Mucosa of descending colon (tissue), 3 donors: Measurements from ENCODE around the gene PRR23C. TPM values are rescaled to one million over a fixed set of nuclear protein-coding genes. Genes with fewer than 3 reads are reported as not detected.

Experiments used
- ATAC-seq: fragments of 200-7000 bp; cut with Tn5 transposase; one replicate; pipeline ENCODE4 v1.9.1; 2020; ENCODE audit warnings: mild to moderate bottlenecking, moderate library complexity
- DNase-seq, 3 donors: peaks; one replicate each; pipeline ENCODE4 v3.0.0-alpha.2; 2020
- H3K36me3 ChIP-seq: fragments of 200-600 bp; one replicate; pipeline ENCODE4 v1.8.0; 2021; ENCODE audit warnings: low read depth, mild to moderate bottlenecking
- H3K4me1 ChIP-seq: fragments of 200-600 bp; one replicate; pipeline ENCODE4 v1.8.0; 2021; ENCODE audit warnings: low read depth, mild to moderate bottlenecking
- H3K4me3 ChIP-seq: fragments of 200-600 bp; one replicate; pipeline ENCODE4 v1.8.0; 2021; ENCODE audit warnings: mild to moderate bottlenecking
- H3K9me3 ChIP-seq: fragments of 200-600 bp; one replicate; pipeline ENCODE4 v1.8.0; 2021; ENCODE audit warnings: mild to moderate bottlenecking
- intact Hi-C, 2 donors: fragments of 100-400 bp; cut with DNase I in 1 of 2; cut with micrococcal nuclease in 1 of 2; formaldehyde crosslinking; loops; one replicate each; pipeline versions ENCODE4 v1.11.0 to v1.11.1; 2022; cut with DNase I, micrococcal nuclease
- long read RNA-seq, 2 donors: library from polyadenylated mRNA; unstranded; transcript quantifications; one replicate each; pipeline ENCODE4 v2.0.0, GENCODE V29; 2019 to 2021
- total RNA-seq, 3 donors: library from RNA; stranded (reverse); fragmentation: NEBNext Ultra II Directional in 2 of 3; extraction: Animal tissue kit (Norgen Biotek cat#: 25700) in 2 of 3; gene quantifications; one replicate each; pipeline versions ENCODE4 v1.2.1 to v1.2.4, GENCODE V29; 2021 to 2023
- TF ChIP-seq, protein P1 (sequence below): fragments of 200-600 bp; IDR thresholded peaks from one replicate; pipeline ENCODE4 v1.8.0; 2022; ENCODE audit warnings: antibody characterized with exemption, mild to moderate bottlenecking
- donor health status: DM: no; HTN: no; CAD: no; lungs with moderate emphysema.
- donor health status: DM: no; HTN: no; CAD: no.
- donor health status: DM: no; HTN: yes; CAD: no.

The PRR23C gene
- not detected for total RNA-seq
- long read RNA-seq, donor 1 = 0 reads
- long read RNA-seq, donor 2 = 0 reads

DNA sequence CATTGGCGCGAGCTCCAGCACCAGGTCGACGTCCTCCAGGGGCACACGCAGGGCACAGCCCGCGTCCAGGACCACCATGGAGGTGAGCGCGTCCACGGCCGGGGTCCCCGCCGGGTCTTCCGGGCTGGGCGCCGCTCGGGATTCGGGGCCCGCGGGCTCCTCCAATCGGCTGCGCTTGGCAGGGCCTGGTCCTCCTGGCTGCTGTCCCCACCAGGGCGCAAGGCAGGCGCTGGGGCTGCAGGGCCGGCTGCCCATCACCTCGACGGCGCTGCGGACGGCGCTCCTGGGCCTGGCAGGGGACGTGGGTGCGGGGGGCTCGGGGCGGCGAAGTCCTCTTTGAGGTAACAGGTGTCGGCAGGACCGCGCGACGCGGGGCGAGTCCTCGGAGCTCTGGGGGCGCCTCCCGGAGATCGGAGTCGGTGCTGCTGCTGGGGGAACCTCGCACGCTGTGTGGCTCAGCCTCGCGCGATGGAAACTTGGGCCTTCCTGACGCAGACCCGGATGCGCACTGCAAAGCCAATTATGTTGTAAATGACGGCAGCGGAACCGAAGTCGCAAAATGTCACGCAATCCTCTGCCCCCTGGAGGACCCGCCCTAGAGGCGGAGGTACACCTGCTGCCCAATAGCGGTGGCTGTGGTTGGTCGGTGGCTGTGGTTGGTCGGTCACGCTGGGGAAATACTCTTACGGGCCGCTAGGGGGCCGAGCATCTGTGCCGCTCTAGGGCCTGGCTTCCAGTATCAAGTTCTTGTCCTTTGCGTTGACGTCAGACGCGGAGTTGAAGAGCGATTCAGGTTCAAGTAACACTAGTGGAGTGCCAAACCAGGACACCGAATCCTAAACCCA, at the start of gene PRR23C:
TSS of gene PRR23C (minus strand) at position 527 of the 845 bp plus-strand sequence. CDS start at position 255, 272 bp downstream.
- Histone ChIP-seq H3K36me3 (no peaks in the 10 kb centered on the region), H3K4me1 (no peaks in the 10 kb centered on the region), H3K9me3 (no peaks in the 10 kb centered on the region), H3K4me3 (no peak within 1 kb of the TSS)
- no peak for DNase-seq
- intact Hi-C loops = no loop called here
- TF ChIP-seq, protein P1, sequence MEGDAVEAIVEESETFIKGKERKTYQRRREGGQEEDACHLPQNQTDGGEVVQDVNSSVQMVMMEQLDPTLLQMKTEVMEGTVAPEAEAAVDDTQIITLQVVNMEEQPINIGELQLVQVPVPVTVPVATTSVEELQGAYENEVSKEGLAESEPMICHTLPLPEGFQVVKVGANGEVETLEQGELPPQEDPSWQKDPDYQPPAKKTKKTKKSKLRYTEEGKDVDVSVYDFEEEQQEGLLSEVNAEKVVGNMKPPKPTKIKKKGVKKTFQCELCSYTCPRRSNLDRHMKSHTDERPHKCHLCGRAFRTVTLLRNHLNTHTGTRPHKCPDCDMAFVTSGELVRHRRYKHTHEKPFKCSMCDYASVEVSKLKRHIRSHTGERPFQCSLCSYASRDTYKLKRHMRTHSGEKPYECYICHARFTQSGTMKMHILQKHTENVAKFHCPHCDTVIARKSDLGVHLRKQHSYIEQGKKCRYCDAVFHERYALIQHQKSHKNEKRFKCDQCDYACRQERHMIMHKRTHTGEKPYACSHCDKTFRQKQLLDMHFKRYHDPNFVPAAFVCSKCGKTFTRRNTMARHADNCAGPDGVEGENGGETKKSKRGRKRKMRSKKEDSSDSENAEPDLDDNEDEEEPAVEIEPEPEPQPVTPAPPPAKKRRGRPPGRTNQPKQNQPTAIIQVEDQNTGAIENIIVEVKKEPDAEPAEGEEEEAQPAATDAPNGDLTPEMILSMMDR = no peak
- ATAC-seq = no peak

DNA sequence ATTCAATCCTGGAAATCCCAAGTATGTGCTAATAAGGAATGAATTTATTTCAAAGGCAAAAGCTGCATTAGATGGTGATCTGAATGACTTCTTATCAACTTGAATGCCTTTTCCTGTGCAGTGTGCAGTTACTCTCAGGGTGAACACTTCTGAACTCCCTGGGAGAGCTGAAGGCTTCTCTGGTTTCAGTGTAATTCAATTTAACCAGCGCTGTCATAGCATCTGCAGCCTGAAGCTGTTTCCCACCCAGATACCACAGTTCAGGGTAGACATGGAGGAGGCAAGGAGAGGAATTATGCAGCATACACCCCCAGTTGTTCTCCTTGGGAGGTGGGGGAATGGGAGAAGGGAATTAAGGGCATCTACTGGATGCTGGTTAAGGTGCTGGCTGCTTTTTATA, 49.1 kb upstream of the PRR23C start:
- DNase-seq (no peak), ATAC-seq (no peak)
- Histone ChIP-seq H3K36me3 (no peaks in the 10 kb centered on the region), H3K4me1 (no peaks in the 10 kb centered on the region), H3K9me3 (no peaks in the 10 kb centered on the region), H3K4me3 (no peak overlapping the region)
- TF ChIP-seq, protein P1 = no peak
- intact Hi-C loops = no loop called here

- Histone ChIP-seq H3K4me1 (no peaks in the 10 kb centered on the region), H3K4me3 (no peak overlapping the region), H3K9me3 (no peaks in the 10 kb centered on the region), H3K36me3 (no peaks in the 10 kb centered on the region)
- ATAC-seq = no peak
- TF ChIP-seq, protein P1 = no peak
- intact Hi-C loops = no loop called here
- DNase-seq = no peak
Measured at GRCh38 chr3:139088462-139089324, 44.0 kb upstream of the PRR23C start.

DNA sequence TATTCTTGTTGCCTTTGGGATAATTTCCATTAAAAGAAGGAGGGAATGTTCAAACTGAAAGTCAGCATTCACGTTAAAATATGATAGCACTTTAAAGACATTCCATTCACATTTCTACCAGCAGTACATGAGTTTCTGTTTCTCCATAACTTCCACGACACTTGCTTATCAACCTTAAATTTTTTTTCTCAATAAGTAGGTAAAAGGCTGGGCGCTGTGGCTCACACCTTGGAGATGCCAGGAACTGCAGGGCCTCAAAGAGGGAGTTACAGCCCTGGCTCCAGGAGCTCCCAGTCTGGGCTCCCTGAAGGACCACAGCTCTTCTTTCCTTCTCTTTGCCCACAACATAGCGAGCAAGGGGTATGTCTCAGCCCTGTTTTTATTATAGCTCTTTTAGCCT, 42.9 kb upstream of the PRR23C start:
- Histone ChIP-seq H3K9me3 (no peaks in the 10 kb centered on the region), H3K4me1 (no peaks in the 10 kb centered on the region), H3K4me3 (no peak overlapping the region), H3K36me3 (no peaks in the 10 kb centered on the region)
- ATAC-seq = no peak
- TF ChIP-seq, protein P1 = no peak
- DNase-seq = no peak
- intact Hi-C loops = no loop called here

GRCh38 chr3:139084176-139084575, 39.5 kb upstream of the PRR23C start:
- no peak overlapping the region for H3K4me3 ChIP-seq
- intact Hi-C loops = no loop called here
- no peaks in the 10 kb centered on the region for H3K9me3 ChIP-seq
- no peaks in the 10 kb centered on the region for H3K4me1 ChIP-seq
- ATAC-seq (no peak), DNase-seq (no peak)
- TF ChIP-seq, protein P1 = no peak
- no peaks in the 10 kb centered on the region for H3K36me3 ChIP-seq
